ENCODE measurements around the gene TMEM213. TPM values are rescaled to one million over a fixed set of nuclear protein-coding genes. Genes with fewer than 3 reads are reported as not detected.

The TMEM213 gene
- polyA plus RNA-seq, 1 donor from 2014 or later = not detected

GRCh38 chr7:138886501-138886917, 88.7 kb downstream of the TMEM213 start:
- Histone ChIP-seq H3F3A (ENCODE audit: insufficient read depth, low read length, poor library complexity, severe bottlenecking) (no peaks in the 10 kb centered on the region), H3K4me2 (ENCODE audit: low read length) (no peak overlapping the region), H2AFZ (ENCODE audit: low read depth, low read length) (no peak overlapping the region), H3K9ac (ENCODE audit: low read length) (no peak overlapping the region), H3K27ac (ENCODE audit: low read length) (no peak overlapping the region), H3K27me3 (ENCODE audit: insufficient read depth, low read depth, low read length) (no peaks in the 10 kb centered on the region), H4K20me1 (ENCODE audit: insufficient read depth) (no peaks in the 10 kb centered on the region), H3K9me3 (ENCODE audit: low read length) (no peaks in the 10 kb centered on the region), H3K4me3 (ENCODE audit: low read length) (no peak overlapping the region), H3K36me3 (ENCODE audit: insufficient read depth, low read length) (no peaks in the 10 kb centered on the region), H3K9me2 (ENCODE audit: insufficient read depth, low read length) (no peaks in the 10 kb centered on the region), H3K79me2 (replicated peaks; ENCODE audit: insufficient read depth, low read length) (no peaks in the 10 kb centered on the region)
- TF ChIP-seq CTCF (IDR thresholded peaks at IDR 0.05; ENCODE audit: poor library complexity, severe bottlenecking) (peak; percentile 67), RAD21 (conservative IDR thresholded peaks at IDR 0.05) (peak; percentile 56), TAF1 (IDR thresholded peaks at IDR 0.05; ENCODE audit: low read depth) (no peak), SMC3 (conservative IDR thresholded peaks at IDR 0.05; ENCODE audit: poor library complexity) (peak; percentile 68)

GRCh38 chr7:138887085-138887710, 89.4 kb downstream of the TMEM213 start:
- Histone ChIP-seq H3K9ac (ENCODE audit: low read length) (no peak overlapping the region), H3K27me3 (ENCODE audit: insufficient read depth, low read depth, low read length) (no peaks in the 10 kb centered on the region), H3K4me2 (ENCODE audit: low read length) (no peak overlapping the region), H3K36me3 (ENCODE audit: insufficient read depth, low read length) (no peaks in the 10 kb centered on the region), H3K9me2 (ENCODE audit: insufficient read depth, low read length) (no peaks in the 10 kb centered on the region), H4K20me1 (ENCODE audit: insufficient read depth) (no peaks in the 10 kb centered on the region), H3F3A (ENCODE audit: insufficient read depth, low read length, poor library complexity, severe bottlenecking) (no peaks in the 10 kb centered on the region), H2AFZ (ENCODE audit: low read depth, low read length) (no peak overlapping the region), H3K9me3 (ENCODE audit: low read length) (no peaks in the 10 kb centered on the region), H3K4me3 (ENCODE audit: low read length) (no peak overlapping the region), H3K27ac (ENCODE audit: low read length) (no peak overlapping the region), H3K79me2 (replicated peaks; ENCODE audit: insufficient read depth, low read length) (no peaks in the 10 kb centered on the region)
- no peak for TF ChIP-seq MXI1 (conservative IDR thresholded peaks at IDR 0.05; ENCODE audit: poor library complexity, severe bottlenecking)
- TF ChIP-seq SMC3 (conservative IDR thresholded peaks at IDR 0.05; ENCODE audit: poor library complexity) = no peak
- TF ChIP-seq EP300 (conservative IDR thresholded peaks at IDR 0.05; ENCODE audit: poor library complexity, severe bottlenecking) = no peak

Small RNA genes lying within 50 kb of the gene (small RNA-seq; reads per million reads assigned to genes)
- gene RNU6-1272P = 0 reads per million in 3 experiments

Other genes starting within 250 kb of the TMEM213 start
- 0.93 and 3.0 TPM in 2 replicates for gene SVOPL, start 96.6 kb upstream of the TMEM213 start, polyA plus RNA-seq
- 0.48 and 0.81 TPM in 2 replicates for gene ATP6V0A4, start 202 bp downstream of the TMEM213 start, polyA plus RNA-seq
- 14.1 and 14.8 TPM in 2 replicates for gene KIAA1549, start 183.4 kb downstream of the TMEM213 start, polyA plus RNA-seq
- gene ZC3HAV1L, start 238.0 kb downstream of the TMEM213 start, polyA plus RNA-seq = not detected in 2 replicates